ENCODE measurements around the gene OR1M1.

OR1M1 gene

DNA sequence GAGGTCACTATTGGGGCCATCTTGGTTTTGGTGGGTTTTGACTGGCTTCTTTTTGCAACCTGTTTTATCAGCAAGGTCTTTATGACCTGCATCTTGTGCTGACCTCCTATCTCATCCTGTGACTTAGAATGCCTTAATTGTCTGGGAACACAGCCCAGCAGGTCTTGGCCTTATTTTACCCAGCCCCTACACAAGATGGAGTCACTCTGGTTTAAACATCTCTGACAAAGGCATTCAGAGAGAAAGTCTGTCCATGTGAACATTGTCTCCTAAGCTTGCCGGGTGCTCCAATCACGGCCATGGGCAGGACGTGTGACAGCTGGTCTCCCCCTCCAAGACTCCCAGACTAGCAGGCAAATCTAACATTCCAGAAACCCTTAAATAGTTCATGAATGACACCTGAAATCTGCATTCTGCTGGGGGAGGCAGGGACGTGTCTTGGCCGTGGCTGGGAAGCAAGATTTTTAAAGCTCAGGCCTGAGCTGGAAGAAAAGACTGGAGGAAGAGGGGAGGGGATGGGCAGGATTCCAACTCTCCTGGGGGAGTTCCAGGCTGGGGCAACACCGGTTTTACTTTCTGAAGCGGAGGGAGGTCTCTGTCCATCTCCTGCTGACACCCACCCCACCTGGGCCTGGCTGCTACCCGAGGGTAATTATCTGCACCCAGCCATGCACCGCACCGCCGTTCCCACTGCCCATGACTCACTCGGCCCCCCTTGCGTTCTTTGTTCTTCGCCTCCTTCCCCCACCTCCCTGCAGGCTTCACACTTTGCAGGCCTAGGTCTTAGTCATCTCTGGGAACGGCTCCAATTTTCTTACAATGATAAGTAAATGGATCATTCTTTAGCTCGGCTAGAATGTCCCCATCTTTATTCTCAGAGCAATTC is 11.6 kb upstream of the OR1M1 start:
- DNase-seq: no peak

DNA sequence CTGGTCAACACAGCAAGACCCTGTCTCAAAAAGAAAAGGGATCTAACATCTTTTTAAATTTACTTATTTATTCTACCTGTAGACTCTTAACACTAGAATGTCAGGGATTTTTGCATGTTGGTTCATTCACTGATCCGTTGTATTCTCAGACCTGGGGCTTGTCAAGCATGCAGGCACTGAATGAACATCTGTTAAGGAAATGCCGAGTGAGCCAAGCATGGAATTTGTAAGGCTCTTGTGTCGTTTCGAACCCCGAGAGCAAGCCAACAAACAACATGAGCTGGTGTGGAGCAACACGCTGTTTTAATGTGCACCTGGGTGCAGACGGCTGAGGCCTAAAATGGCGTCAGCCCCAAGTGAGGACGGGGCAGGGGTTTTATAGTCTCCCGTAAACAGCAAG is 10.0 kb upstream of the OR1M1 start:
- DNase-seq: no peak

GRCh38 chr19:9078651-9079050 is 8.2 kb upstream of the OR1M1 start:
- DNase-seq: no peak

- no peak for DNase-seq
Observed at GRCh38 chr19:9107375-9107774, 20.5 kb downstream of the OR1M1 start, which contains the start of gene OR7G2. Gene OR7G2, minus strand, starts transcription at chr19:9107475. Its CDS starts 4,232 bp downstream, at chr19:9103243.

- DNase-seq: no peak
Observed at GRCh38 chr19:9109959-9110358, 23.1 kb downstream of the OR1M1 start.

DNA sequence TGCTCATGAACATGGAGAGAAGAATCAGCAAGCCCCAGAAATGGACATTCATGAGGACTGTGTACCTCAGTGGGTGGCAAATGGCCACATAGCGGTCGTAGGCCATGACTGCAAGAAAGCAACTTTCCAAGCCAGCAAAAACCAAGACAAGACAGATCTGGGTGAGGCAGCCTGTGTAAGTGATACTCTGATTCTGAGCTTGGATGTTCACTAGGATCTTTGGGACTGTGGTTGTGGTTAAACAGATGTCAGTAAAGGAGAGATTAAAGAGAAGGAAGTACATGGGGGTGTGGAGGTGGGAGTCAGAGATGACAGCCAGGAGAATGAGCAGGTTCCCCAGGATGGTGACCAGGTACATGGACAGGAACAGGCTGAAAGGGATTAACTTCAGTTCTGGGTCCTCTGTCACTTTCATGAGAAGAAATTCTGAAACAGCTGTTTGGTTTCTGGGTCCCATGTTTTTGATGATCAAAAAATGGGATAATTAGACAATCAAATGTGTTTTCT is 28.5 kb downstream of the OR1M1 start, which contains the start of gene OR7G1:
Gene OR7G1, minus strand, starts transcription at position 457 of the 507 bp plus-strand sequence. Its CDS starts 0 bp downstream, at position 457.
- DNase-seq: no peak

DNA sequence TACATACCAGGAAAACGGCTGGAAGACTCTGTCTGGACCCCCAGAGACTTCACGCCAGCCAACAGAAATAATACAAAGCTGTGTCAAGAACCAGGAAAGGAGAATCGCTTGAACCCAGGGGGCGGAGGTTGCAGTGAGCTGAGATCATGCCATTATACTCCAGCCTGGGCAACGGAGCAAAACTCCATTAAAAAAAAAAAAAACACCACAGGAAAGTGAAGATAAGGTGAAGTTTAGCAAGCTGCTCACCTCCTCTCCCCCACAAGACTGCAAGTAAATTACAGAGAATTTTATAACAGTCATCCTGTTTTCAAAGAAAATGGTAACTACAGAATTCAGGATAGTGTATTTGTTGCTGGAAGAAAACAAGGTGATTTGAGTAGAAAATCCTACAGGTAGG is 29.7 kb downstream of the OR1M1 start:
- no peak for DNase-seq

GRCh38 chr19:9126900-9127405 is 40.1 kb downstream of the OR1M1 start, which contains the start of gene OR7G3:
Gene OR7G3, minus strand, starts transcription at chr19:9126950. Its CDS starts 0 bp downstream, at chr19:9126950.
- DNase-seq: no peak

GRCh38 chr19:9128171-9128570 is 41.3 kb downstream of the OR1M1 start:
- no peak for DNase-seq

- DNase-seq: no peak
Observed at GRCh38 chr19:9130965-9131364, 44.1 kb downstream of the OR1M1 start.

- no peak for DNase-seq
Observed at GRCh38 chr19:9132422-9132821, 45.6 kb downstream of the OR1M1 start.

DNA sequence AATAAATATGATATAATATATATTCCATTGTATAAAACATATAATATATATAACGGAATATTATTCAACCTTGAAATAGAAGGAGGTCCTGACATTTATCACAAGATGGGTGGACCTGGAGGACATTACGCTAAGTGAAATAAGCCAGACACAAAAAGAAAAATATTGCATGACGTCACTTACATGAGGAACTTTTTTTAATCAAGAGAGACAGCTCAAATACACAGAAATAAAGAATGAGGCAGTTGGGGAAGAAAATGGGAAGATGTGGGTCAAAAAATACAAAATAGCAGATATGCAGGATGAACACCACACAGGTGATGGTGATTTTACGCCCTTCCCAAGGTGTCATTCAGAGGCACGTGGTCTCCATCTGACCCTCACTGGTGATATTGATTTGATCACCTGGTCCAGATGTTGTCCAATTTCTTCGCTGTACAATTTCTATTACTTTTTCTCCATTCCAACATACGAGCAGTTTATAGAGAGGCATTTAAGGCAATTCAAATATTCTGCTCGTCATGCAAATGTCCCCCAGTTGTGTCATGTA is 52.8 kb downstream of the OR1M1 start:
- DNase-seq: no peak

DNA sequence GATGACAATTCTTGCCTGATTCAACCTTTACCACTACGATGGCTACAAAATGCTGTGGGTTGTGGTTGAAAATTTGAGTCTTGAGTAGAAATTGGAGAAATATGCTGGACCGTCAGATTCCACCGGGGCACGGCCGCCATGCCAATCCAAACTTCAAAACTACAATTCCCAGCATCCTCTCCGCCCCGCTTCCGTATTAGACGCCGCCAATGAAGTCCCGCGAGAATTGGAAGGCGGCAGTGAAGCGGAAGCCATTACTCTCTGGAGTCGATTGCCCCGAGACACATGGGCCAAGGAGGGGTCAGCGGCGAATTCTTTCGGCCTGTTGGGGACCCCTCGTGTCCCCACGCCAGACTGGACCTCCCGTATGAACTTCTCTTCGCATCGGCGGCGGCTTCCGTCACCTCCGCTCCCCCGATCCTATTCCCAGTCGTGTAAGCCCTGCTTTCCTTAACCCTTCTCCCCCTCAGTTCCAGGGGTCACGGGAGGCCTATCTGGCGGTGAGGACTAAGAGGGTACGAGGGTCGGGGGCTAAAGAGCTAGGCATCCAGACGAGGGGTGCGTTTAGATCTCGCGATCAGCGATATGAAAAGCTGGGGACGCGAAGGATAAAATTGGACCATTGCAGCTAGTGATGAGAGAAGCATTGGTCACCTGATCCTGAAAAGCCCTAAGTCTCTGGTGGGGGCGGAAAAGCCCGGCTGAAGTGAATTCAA is 53.5 kb downstream of the OR1M1 start, which contains the start of gene ZNF317:
Gene ZNF317, plus strand, starts transcription at position 239 of the 716 bp plus-strand sequence. CDS start 15,620 bp downstream, outside the sequence.
- DNase-seq: peak; percentile 88

DNA sequence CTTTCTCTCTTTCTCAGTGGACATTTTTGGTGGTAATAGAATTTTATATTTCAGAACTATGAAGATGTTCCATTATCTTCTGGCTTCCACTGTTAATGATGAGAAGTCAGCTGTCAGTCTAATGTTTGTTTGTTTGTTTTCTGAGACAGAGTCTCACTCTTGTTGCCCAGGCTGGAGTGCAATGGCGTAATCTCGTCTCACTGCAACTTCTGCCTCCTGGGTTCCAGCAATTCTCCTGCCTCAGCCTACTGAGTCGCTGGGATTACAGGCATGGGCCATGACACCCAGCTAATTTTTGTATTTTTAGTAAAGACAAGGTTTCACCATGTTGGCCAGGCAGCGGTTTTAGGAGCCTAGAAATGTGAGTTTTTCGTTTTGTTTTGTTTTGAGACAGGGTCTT is 58.1 kb downstream of the OR1M1 start:
- DNase-seq: no peak

Measured in activated CD4-positive, alpha-beta T cell treated with anti-CD3 and anti-CD28 coated beads, Interleukin-2, amount 50 U/mL, for 1 hour (primary cell).